Measurements from ENCODE around the gene TMBIM1.

The TMBIM1 gene

GRCh38 chr2:218294430-218295022 is 2.2 kb upstream of the TMBIM1 start:
- ChIA-PET CTCF (interaction anchor here (0.5 to 8.8 kb wide), 6 partner anchors 9 to 160 kb away, joined by 4 to 89 read pairs (median 4); partner anchors contain the start of genes AAMP and PNKD), POLR2A (interaction anchor here (1.7 kb wide), 1 partner anchor 8 kb away, joined by 6 read pairs; no protein-coding TSS in a partner anchor)
- TF ChIP-seq ZNF274 (IDR thresholded peaks at IDR 0.05; ENCODE audit: low read length) (no peak), ZNF274 (tag by site-specific recombination; IDR thresholded peaks at IDR 0.05; ENCODE audit: borderline replicate concordance) (no peak), EGR2 (tag by site-specific recombination; IDR thresholded peaks at IDR 0.05; ENCODE audit: low read depth) (no peak), ZNF571 (tag by site-specific recombination; IDR thresholded peaks at IDR 0.05) (no peak), ZNF670 (tag by site-specific recombination; IDR thresholded peaks at IDR 0.05; ENCODE audit: low read depth) (no peak), ZSCAN23 (tag by site-specific recombination; IDR thresholded peaks at IDR 0.05) (no peak), ZNF701 (tag by site-specific recombination; IDR thresholded peaks at IDR 0.05) (no peak), ZFP37 (tag by site-specific recombination; IDR thresholded peaks at IDR 0.05) (no peak), GFI1B (tag by site-specific recombination; IDR thresholded peaks at IDR 0.05) (no peak)
- Histone ChIP-seq H3K36me3 (ENCODE audit: control insufficient read depth in 2 of 2, insufficient read depth in 1 of 2, low read length in 2 of 2) (no peaks in the 10 kb centered on the region), H3K27ac (ENCODE audit: extremely low read depth, low read depth, low read length) (no peak overlapping the region), H3K4me1 (ENCODE audit: control insufficient read depth, insufficient read depth, low read length) (peaks cover 3% of the 10 kb centered on the region; the same call in 1 of the 2 replicates), H3K9me3 (ENCODE audit: control insufficient read depth, insufficient read depth, low read depth, low read length) (no peaks in the 10 kb centered on the region), H3K4me3 (ENCODE audit: low read depth, low read length) (no peak overlapping the region)

GRCh38 chr2:218293715-218294429 is 1.6 kb upstream of the TMBIM1 start:
- Histone ChIP-seq H3K4me3 (ENCODE audit: low read depth, low read length) (no peak overlapping the region), H3K27ac (ENCODE audit: extremely low read depth, low read depth, low read length) (no peak overlapping the region), H3K9me3 (ENCODE audit: control insufficient read depth, insufficient read depth, low read depth, low read length) (no peaks in the 10 kb centered on the region), H3K4me1 (ENCODE audit: control insufficient read depth, insufficient read depth, low read length) (peaks cover 3% of the 10 kb centered on the region; the same call in 1 of the 2 replicates), H3K36me3 (ENCODE audit: control insufficient read depth in 2 of 2, insufficient read depth in 1 of 2, low read length in 2 of 2) (no peaks in the 10 kb centered on the region)
- POLR2A ChIA-PET = interaction anchor here (0.7 kb wide), 1 partner anchor 227 kb away, joined by 5 read pairs; no protein-coding TSS in a partner anchor
- no peak for TF ChIP-seq ZNF473 (tag by site-specific recombination; IDR thresholded peaks at IDR 0.05)
- TF ChIP-seq HOXA7 (CRISPR knock-in tag; IDR thresholded peaks at IDR 0.05; ENCODE audit: borderline replicate concordance) = no peak
- TF ChIP-seq ZNF394 (tag by site-specific recombination; IDR thresholded peaks at IDR 0.05; ENCODE audit: borderline replicate concordance) = no peak
- TF ChIP-seq ZNF596 (tag by site-specific recombination; IDR thresholded peaks at IDR 0.05) = no peak
- TF ChIP-seq, protein P1, sequence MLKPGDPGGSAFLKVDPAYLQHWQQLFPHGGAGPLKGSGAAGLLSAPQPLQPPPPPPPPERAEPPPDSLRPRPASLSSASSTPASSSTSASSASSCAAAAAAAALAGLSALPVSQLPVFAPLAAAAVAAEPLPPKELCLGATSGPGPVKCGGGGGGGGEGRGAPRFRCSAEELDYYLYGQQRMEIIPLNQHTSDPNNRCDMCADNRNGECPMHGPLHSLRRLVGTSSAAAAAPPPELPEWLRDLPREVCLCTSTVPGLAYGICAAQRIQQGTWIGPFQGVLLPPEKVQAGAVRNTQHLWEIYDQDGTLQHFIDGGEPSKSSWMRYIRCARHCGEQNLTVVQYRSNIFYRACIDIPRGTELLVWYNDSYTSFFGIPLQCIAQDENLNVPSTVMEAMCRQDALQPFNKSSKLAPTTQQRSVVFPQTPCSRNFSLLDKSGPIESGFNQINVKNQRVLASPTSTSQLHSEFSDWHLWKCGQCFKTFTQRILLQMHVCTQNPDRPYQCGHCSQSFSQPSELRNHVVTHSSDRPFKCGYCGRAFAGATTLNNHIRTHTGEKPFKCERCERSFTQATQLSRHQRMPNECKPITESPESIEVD (tag by site-specific recombination; IDR thresholded peaks at IDR 0.05) = no peak
- TF ChIP-seq ZNF670 (tag by site-specific recombination; IDR thresholded peaks at IDR 0.05; ENCODE audit: low read depth) = no peak
- TF ChIP-seq ZNF26 (tag by site-specific recombination; IDR thresholded peaks at IDR 0.05) = no peak
- no peak for TF ChIP-seq ZNF600 (tag by site-specific recombination; IDR thresholded peaks at IDR 0.05)
- no peak for TF ChIP-seq MYNN (tag by site-specific recombination; IDR thresholded peaks at IDR 0.05; ENCODE audit: borderline replicate concordance)
- no peak for TF ChIP-seq ZSCAN30 (tag by site-specific recombination; IDR thresholded peaks at IDR 0.05)
- TF ChIP-seq ZNF404 (tag by site-specific recombination; IDR thresholded peaks at IDR 0.05) = no peak
- TF ChIP-seq ZXDB (tag by site-specific recombination; IDR thresholded peaks at IDR 0.05) = no peak
- CTCF ChIA-PET = interaction anchor here (0.5 to 8.8 kb wide), 7 partner anchors 8 to 558 kb away, joined by 3 to 89 read pairs (median 4); partner anchors contain the start of genes AAMP and PNKD
